GM21381 (cell line): ENCODE measurements around the gene USP35.
A peak's percentile ranks its signal among the peaks of the same experiment; 100 is the strongest.

Experiments used
- ATAC-seq: cut with Tn5 transposase; IDR thresholded peaks from one replicate; pipeline ENCODE4 v1.9.1; 2021; ENCODE audit warnings: mild to moderate bottlenecking, moderate library complexity; ENCODE audit not compliant: unreplicated experiment

USP35 gene

GRCh38 chr11:78188286-78189173, at the start of gene USP35, which contains the start of gene KCTD21:
TSS of gene USP35 (plus strand) at chr11:78188919. CDS start at chr11:78196246, 7,327 bp downstream.
TSS of gene KCTD21 (minus strand) at chr11:78188626. CDS start at chr11:78174554, 14,072 bp downstream.
- peak; percentile 93 for ATAC-seq

- ATAC-seq: peak; percentile 92
Observed at GRCh38 chr11:78139422-78140391, 49.0 kb upstream of the USP35 start, which contains the start of gene ALG8. TSS of gene ALG8 (minus strand) at chr11:78139626. CDS start at chr11:78139588, 38 bp downstream.

GRCh38 chr11:78140392-78141077, 48.2 kb upstream of the USP35 start:
- ATAC-seq: no peak

- ATAC-seq: no peak
Observed at GRCh38 chr11:78145511-78146025, 43.2 kb upstream of the USP35 start.

GRCh38 chr11:78147807-78148206, 40.9 kb upstream of the USP35 start:
- no peak for ATAC-seq

GRCh38 chr11:78149646-78150045, 39.1 kb upstream of the USP35 start:
- no peak for ATAC-seq

GRCh38 chr11:78150346-78150745, 38.4 kb upstream of the USP35 start:
- ATAC-seq: no peak

- no peak for ATAC-seq
Observed at GRCh38 chr11:78150754-78151153, 38.0 kb upstream of the USP35 start.

GRCh38 chr11:78151804-78152203, 36.9 kb upstream of the USP35 start:
- no peak for ATAC-seq

- no peak for ATAC-seq
Observed at GRCh38 chr11:78156127-78156844, 32.4 kb upstream of the USP35 start.

- no peak for ATAC-seq
Observed at GRCh38 chr11:78158987-78159652, 29.6 kb upstream of the USP35 start.

GRCh38 chr11:78160557-78160956, 28.2 kb upstream of the USP35 start:
- ATAC-seq: no peak

GRCh38 chr11:78161346-78161745, 27.4 kb upstream of the USP35 start:
- ATAC-seq: no peak

GRCh38 chr11:78161962-78162371, 26.8 kb upstream of the USP35 start:
- ATAC-seq: no peak

- ATAC-seq: no peak
Observed at GRCh38 chr11:78163828-78164227, 24.9 kb upstream of the USP35 start.

- no peak for ATAC-seq
Observed at GRCh38 chr11:78164471-78164870, 24.2 kb upstream of the USP35 start.

- no peak for ATAC-seq
Observed at GRCh38 chr11:78166855-78167469, 21.8 kb upstream of the USP35 start.

- ATAC-seq: no peak
Observed at GRCh38 chr11:78168539-78169477, 19.9 kb upstream of the USP35 start.
